ENCODE results near the gene SEBOX.

GRCh38 chr17:28319598-28319935 is 45.4 kb downstream of the SEBOX start:
- TF ChIP-seq GATA3 (IDR thresholded peaks at IDR 0.05; ENCODE audit: low read depth, low read length) (no peak), GATA2 (IDR thresholded peaks at IDR 0.05; ENCODE audit: low read depth, low read length) (no peak)
